Neural crest cell (in vitro differentiated cells): ENCODE measurements around the gene MEAK7. TPM values are rescaled to one million over a fixed set of nuclear protein-coding genes. Genes with fewer than 3 reads are reported as not detected.

Experiments
- DNase-seq: peaks from one replicate; pipeline ENCODE4 v3.0.0; 2021; ENCODE audit warnings: low read depth, mixed read lengths, low spot score
- H3K27ac Mint-ChIP-seq: one replicate; pipeline ENCODE4 v1.8.0; 2021; ENCODE audit warnings: mild to moderate bottlenecking, mixed read lengths; ENCODE audit not compliant: unreplicated experiment
- H3K27me3 Mint-ChIP-seq: 2 replicates; pipeline ENCODE4 v1.8.0; 2021; ENCODE audit warnings: low read depth, mild to moderate bottlenecking, mixed read lengths
- H3K36me3 Mint-ChIP-seq: 2 replicates; pipeline ENCODE4 v1.8.0; 2021; ENCODE audit warnings: low read depth, mild to moderate bottlenecking, mixed read lengths
- H3K4me1 Mint-ChIP-seq: 2 replicates; pipeline ENCODE4 v1.8.0; 2021; ENCODE audit warnings: mixed read lengths
- H3K4me3 Mint-ChIP-seq: one replicate; pipeline ENCODE4 v1.8.0; 2021; ENCODE audit warnings: mild to moderate bottlenecking, mixed read lengths
- H3K9me3 Mint-ChIP-seq: 2 replicates; pipeline ENCODE4 v1.8.0; 2021; ENCODE audit warnings: mixed read lengths
- total RNA-seq: library from RNA; stranded (reverse); gene quantifications from 2 replicates; pipeline ENCODE4 v1.2.1, GENCODE V29; 2021
- TF ChIP-seq, protein P1 (sequence below): fragments of 200-600 bp; sonication (generic); conservative IDR thresholded peaks from 2 replicates; pipeline ENCODE4 v1.5.0; 2021; ENCODE audit warnings: antibody characterized with exemption, mild to moderate bottlenecking

The MEAK7 gene
- total RNA-seq, 1 donor from 2014 or later = 29.5 TPM

DNA sequence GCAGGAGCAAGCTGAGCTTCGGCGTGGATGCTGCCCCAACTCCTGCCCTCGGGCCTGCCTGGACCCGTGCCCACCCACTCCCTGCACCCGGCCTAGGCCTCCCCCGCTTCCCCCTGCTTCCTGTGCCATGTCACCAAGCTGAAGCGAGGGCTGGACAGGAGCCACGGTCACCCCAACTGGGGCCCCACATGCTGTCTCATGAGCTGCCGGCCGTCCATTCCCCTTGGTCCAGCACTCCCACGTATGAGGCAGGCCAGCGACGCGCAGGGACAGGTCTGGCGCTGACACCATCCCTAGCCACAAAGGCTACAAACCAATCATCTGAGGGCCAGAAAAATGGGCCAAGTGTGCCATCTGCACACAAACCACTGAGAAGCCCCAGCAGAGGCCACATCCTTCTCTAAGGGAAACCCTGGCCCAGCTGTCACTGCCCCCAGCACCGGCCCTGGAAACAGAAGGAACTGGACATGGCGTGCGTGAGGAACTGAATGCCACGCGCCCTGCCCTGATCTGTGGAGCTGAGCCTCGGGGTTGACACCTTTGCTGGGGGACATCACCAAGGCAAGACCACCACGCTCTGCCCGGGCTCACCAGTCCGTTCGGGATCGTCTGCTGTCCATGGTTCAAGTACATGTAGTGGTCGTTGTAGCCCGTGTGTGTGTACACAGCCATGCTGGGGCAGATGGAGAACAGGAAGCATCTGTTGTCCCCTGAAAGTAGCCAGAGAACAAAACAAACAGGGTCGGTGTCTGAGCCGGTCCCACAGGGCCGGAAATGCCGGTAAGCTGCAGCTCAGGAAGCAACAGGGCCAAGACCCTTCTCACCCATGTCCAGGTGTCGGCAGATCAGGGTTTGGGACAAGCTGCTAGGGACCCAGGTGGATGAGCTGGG, 22.2 kb downstream of the MEAK7 start:
- DNase-seq = no peak

DNA sequence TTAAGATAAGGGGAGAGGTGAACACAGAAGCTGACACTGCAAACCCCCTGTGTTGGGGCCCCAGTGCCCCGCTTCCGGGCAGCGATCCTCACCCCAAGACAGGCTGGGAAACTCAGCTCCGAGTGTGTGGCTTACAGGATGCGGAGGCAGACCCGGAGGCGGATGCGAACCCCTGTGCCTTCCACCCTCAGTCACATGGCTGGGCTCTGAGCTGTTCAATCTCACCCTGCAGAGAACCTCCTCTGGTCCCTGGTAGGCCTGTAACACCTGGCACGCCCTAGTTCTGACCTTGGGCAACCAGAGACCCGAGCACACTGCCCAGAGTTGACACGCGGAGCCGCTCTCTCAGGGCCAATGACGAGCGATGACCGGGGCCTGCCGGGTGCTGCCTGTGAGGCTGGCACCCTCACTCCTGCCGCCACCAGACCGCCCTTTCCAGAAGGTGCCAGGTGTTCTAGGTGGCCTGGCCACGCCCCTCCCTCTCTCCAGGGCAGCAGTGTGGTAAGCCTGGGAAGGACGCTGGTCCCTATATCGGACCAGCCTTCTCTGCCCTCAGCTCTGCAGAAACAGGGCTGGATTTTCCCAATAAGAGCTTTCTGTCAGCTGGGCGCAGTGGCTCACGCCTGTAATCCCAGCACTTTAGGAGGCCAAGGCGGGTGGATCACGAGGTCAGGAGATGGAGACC, 23.3 kb downstream of the MEAK7 start:
- DNase-seq = no peak
- H3K9me3 Mint-ChIP-seq = no peaks in the 10 kb centered on the region
- no peaks in the 10 kb centered on the region for H3K27me3 Mint-ChIP-seq
- no peak overlapping the region for H3K27ac Mint-ChIP-seq
- H3K4me3 Mint-ChIP-seq = no peak overlapping the region
- H3K36me3 Mint-ChIP-seq = peaks cover 8% of the 10 kb centered on the region
- H3K4me1 Mint-ChIP-seq = peaks cover 9% of the 10 kb centered on the region
- TF ChIP-seq, protein P1, sequence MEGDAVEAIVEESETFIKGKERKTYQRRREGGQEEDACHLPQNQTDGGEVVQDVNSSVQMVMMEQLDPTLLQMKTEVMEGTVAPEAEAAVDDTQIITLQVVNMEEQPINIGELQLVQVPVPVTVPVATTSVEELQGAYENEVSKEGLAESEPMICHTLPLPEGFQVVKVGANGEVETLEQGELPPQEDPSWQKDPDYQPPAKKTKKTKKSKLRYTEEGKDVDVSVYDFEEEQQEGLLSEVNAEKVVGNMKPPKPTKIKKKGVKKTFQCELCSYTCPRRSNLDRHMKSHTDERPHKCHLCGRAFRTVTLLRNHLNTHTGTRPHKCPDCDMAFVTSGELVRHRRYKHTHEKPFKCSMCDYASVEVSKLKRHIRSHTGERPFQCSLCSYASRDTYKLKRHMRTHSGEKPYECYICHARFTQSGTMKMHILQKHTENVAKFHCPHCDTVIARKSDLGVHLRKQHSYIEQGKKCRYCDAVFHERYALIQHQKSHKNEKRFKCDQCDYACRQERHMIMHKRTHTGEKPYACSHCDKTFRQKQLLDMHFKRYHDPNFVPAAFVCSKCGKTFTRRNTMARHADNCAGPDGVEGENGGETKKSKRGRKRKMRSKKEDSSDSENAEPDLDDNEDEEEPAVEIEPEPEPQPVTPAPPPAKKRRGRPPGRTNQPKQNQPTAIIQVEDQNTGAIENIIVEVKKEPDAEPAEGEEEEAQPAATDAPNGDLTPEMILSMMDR = no peak

More for the DNA sequence above, 22.2 kb downstream of the MEAK7 start:
- Mint-ChIP-seq H3K4me1 (peaks cover 4% of the 10 kb centered on the region), H3K27me3 (no peaks in the 10 kb centered on the region), H3K27ac (peak overlapping the region; percentile 62), H3K36me3 (peaks cover 8% of the 10 kb centered on the region), H3K4me3 (no peak overlapping the region), H3K9me3 (no peaks in the 10 kb centered on the region)
- TF ChIP-seq, protein P1 = no peak

DNA sequence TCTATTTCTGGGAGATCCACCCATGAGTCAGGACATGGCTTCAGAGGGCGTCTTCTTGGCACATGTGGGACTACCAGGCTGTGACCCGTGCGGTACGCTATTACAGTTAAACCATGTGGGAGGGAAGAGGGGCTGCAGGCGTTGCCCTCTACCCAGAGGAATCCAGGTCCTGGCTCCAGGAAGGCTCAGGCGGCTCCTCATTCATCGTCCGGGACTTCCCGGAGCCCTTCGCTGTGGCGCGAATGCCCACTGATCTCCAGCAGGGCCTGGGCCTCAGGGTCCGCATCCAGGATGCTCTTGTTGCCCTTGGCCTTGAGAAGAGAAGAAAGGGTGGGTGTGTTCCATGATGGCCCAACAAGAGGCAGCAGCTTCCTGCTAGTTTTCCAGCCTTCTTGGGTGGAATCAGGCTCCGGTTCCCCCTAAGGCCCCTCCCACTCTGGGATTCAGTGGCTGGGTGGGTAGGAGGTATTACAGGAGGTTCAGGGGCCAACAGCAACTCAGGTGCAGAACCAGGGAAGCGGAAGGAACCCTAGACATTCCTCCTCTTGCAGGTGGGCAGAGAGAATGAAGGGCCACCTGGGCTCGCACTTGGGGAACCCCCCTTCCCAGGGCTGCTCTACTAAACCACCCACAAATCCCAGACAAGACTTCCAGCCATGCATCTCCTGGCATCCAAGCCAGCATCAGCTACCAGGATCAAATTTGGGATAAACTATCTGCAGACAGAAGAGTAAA, 24.6 kb downstream of the MEAK7 start:
- Mint-ChIP-seq H3K27ac (no peak overlapping the region), H3K4me1 (peaks cover 19% of the 10 kb centered on the region), H3K4me3 (no peak overlapping the region), H3K9me3 (peaks cover 7% of the 10 kb centered on the region), H3K27me3 (no peaks in the 10 kb centered on the region), H3K36me3 (peaks cover 18% of the 10 kb centered on the region)
- TF ChIP-seq, protein P1 = no peak
- DNase-seq = no peak

DNA sequence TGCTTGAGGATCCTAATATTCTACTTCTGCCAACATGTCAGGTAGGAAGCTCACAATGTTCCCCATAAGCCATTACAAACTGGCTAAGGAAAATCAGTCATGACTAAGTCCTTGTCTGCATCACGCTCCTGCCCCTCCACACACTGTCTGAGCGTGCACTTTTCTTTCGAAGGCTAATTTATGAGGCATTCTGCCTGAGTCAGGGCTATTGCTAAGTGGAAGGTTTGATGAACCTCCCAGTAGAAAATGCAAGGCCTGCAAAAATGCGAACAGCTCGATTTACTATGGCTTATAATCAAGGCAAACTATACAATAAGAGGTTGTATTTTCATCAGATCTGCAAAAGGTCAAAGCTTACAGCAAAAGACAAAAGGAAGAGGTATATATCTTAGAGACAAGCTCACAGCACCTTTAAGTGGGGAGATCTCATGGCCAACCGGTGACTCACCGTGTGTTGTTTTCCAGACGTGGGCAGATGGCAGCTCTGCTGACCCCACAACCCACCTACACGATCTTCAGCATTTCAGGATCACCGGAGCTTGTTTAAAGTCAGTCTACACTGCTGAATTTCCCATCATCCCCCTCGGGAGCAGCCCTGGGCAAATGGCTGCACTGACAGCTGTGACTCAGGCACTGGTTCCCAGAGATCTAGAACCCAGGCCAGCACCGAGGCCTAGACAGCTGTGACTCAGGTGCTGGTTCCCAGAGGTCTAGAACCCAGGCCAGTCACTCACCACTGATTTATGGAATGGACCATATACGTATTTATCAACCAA, 26.1 kb downstream of the MEAK7 start:
- no peak overlapping the region for H3K27ac Mint-ChIP-seq
- H3K9me3 Mint-ChIP-seq = peaks cover 14% of the 10 kb centered on the region
- H3K36me3 Mint-ChIP-seq = peaks cover 31% of the 10 kb centered on the region
- no peak for DNase-seq
- TF ChIP-seq, protein P1 = no peak
- no peak overlapping the region for H3K4me3 Mint-ChIP-seq
- H3K27me3 Mint-ChIP-seq = no peaks in the 10 kb centered on the region
- H3K4me1 Mint-ChIP-seq = peaks cover 15% of the 10 kb centered on the region

DNA sequence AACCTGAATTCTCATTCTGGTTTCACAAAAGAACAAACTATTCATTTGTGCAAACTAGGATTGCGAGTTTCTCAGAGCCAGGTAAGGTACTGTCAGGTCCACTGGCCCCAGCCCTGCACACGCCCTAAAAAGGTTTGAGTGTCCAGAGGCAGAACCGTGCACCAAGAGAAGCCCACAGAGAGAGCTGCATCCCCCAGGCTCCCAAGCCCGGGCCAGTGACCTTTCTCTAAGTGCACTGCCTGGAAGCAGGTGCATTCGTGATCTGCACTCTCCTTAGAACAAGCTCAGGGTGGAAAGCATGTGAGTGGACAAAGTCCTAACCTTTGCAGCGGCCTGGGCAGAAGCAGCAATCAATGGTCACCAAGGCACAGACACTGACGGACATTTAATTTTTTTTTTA, 26.8 kb downstream of the MEAK7 start:
- no peaks in the 10 kb centered on the region for H3K27me3 Mint-ChIP-seq
- DNase-seq = no peak

More for the DNA sequence above, 26.8 kb downstream of the MEAK7 start:
- no peak overlapping the region for H3K4me3 Mint-ChIP-seq
- H3K27ac Mint-ChIP-seq = no peak overlapping the region
- TF ChIP-seq, protein P1 = no peak
- H3K4me1 Mint-ChIP-seq = peaks cover 15% of the 10 kb centered on the region
- peaks cover 14% of the 10 kb centered on the region for H3K9me3 Mint-ChIP-seq
- H3K36me3 Mint-ChIP-seq = peaks cover 36% of the 10 kb centered on the region
